NCI-H345 treated with DMSO at 0.1 percent for 48 hours (cell line): ENCODE results near the gene EDA2R.

Experiments
- DNase-seq: peaks from one replicate; lab custom pipeline; 2025; ENCODE audit not compliant: unreplicated experiment; lab: John Stamatoyannopoulos, UW

Gene EDA2R, protein sequence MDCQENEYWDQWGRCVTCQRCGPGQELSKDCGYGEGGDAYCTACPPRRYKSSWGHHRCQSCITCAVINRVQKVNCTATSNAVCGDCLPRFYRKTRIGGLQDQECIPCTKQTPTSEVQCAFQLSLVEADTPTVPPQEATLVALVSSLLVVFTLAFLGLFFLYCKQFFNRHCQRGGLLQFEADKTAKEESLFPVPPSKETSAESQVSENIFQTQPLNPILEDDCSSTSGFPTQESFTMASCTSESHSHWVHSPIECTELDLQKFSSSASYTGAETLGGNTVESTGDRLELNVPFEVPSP

DNA sequence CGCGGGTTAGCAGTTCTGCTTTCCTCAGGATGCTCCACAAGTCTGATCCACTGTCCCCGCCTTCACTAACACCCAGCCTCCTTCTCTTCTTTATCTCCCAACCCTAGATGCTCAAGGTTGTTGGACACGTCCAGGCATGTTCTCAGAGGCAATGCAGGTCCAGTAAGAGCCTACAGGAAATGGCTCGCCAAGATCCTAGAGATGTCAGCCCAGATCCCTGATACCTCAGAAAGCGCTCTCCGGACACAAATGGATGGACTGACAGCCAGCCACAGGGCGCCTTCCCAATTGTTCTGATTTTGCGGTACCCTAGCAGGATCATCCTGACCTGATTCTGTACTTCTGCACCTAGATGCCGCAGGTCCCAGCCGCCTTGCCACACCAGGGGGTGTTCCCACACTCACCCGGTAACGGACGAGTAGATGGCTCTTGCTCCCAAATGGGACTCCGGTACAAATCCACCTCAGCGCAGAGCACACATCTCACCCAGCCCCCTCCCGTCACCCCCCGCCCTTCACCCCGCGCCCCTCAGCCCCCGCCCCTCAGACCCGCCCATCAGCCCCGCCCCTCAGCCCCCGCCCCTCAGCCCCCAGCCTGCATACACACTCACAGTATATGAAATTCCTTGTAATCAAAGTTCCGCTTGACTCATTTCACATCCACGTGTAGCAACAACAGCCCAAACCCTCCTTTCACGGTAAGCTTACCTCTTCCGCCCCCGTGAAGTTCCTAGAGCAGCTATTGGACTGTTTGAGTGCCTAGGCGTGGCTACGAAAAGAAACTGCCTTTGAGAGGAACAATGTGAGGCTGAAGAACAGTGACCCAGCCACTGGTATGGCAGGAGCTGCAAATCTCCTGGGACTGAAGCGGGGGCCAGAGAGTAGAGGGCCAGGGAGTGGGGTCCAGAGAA lies at the start of gene EDA2R:
Gene EDA2R, minus strand, starts transcription at position 488 of the 910 bp plus-strand sequence. CDS start 23,058 bp downstream, outside the sequence.
- no peak for DNase-seq

DNA sequence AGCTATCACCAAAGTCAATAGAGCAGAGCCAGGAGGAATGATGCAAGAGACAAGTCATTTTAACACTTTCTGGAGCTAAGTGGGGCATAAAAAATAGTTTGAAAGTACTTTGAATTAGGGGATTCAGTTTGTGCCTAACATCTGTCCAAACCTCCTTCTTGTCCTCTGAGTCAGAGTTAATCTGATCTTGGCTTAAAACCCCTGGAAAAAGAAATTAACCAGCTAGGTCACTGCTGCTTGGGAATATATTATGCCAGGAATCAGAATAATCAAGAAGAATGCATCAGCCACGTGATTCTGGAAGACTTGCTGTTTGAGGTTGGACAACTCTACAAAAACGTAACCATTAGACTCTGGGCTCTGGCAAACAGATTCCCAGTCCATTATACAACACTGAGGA lies 45.3 kb upstream of the EDA2R start:
- no peak for DNase-seq

DNA sequence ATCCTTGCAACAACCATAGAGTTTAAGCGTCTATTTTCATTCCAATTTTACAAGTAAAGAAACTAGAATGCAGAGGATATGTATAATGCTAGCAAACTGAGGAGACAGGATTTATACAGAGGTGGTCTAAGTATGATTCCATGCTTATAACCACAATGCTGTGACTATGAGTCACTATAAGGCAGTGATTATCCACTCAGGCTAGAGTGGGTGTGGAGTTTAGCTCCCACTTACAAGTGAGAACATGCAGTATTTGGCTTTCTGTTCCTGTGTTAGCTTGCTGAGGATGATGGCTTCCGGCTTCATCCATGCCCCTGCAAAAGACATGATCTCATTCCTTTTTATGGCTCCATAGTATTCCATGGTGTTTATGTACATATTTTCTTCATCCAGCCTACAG lies 41.6 kb upstream of the EDA2R start:
- DNase-seq, result no peak

DNA sequence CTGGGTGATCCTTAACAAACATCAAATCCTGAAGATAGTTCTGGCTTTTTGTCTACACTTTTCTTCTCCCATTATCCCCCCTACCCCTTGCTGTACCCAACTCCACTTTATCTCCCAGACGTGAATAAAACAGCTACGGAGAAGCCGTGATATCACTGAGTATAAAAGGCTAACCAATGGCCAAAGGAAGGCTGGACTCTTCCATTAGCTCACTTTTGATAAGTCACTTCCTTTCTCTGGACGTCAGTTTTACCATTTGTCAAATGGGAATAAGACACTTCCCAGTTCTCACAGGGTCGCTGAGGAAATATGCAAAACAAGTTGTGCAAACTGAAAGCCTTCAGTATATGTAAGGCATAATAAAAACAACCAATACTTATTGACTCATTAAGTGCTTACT lies 38.6 kb upstream of the EDA2R start:
- no peak for DNase-seq

DNA sequence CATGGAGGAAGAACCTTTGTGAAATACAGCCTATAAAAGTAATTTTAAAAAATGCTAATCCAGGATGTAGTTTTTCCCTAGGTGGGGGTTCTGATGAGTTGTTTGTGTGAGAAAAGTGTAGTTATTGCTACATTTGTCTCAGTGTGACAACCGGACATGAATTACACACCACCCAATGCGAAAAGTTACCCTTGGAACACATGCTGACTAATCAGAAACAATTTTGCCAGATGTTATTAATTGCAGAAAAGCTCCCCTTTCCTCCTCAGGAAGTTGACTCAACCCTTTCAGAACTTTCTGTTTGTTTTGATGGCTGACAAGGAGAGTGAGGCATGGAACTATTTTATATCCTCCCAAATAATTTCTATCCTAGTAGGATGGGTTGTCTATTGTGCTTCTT lies 38.1 kb upstream of the EDA2R start:
- DNase-seq, result no peak

DNA sequence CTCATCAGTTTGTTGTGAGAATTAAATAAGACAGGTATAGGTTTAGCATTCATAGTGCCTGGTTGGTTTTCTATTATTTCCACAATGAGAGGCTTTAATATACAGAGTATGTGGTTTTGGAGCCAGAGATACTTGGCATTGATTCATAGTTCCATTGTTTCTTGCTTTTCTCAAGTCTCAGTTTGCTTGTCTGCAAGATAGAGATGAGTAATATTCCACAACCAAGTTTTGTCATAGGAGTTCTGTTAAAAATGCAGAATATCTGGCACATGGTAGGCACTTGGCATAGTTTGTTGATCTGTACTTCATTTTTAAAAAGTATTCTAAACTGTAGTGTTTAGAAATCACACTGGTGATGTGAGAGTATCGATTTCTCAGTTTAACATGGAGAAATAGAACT lies 37.5 kb upstream of the EDA2R start:
- no peak for DNase-seq

DNA sequence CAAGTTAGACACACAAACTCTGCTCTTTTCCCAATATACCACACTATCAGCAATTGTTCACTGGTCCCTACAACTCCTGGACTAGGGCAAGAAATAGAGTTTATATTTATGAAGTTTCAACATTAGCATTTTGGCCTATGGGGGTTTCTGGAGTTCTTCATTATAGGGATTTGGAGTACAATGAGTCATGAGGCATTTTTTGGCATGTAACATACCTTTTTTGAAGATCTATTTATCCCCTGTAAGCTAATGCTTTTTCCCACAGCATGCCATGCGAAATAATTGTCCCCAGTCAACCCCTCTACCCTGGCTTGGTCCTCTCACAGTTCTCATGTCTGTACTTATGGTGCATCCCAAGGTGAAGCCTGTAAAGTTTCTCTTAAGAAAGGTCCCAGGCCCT lies 36.7 kb upstream of the EDA2R start:
- no peak for DNase-seq

DNA sequence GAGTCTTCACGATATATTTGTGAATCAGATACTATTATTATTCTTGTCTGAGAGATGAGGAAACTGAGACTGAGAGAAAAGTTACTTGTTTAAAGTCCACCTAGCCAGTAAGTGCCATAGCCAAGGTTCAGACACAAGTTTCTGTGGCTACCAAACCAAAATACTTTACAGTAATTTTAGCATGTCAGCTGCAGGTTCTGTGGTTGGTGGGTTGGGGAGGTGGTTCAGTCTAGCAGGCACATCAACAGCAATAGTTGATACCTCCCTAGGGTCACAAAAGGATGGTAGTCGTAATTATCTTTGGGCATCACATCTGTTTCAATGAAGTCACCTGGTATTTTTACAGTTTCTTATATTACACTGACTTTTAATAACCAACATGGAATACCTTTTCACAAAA lies 35.6 kb upstream of the EDA2R start:
- no peak for DNase-seq

DNA sequence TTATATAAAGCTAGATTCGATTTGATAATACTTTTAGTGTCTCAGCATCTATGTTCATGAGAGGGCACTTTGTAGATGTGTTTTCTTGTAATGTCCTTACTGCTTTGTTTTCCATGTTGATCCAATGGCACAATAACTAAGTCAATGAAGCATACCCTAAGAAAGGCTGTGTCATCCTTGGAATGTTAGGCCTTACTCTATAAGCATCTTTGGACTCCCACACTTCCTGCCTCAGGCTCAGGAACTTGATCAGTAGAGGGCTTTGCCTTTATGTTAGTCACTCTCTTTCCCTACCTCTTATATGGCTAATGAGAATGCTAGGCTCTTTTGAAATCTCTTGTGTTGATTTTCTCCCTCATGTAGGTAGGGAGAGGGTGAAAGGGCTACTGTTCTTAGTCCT lies 33.2 kb upstream of the EDA2R start:
- DNase-seq, result no peak

DNA sequence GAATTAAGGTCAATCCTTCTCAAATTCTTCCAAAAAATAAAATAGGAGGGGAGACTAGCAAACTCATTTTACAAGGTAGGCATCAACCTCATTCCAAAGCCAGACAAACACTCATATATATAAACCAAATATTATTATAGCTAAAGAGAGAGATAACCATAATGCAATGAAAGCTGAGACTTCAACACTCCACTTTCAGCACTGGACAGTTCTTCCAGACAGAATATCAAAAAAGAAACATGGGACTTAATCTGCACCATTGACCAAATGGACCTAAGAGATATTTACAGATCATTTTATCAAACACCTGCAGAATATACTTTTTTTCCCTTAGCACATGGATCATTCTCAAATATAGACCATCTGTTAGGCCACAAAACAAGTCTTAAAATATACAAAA lies 15.5 kb upstream of the EDA2R start:
- DNase-seq, result no peak

DNA sequence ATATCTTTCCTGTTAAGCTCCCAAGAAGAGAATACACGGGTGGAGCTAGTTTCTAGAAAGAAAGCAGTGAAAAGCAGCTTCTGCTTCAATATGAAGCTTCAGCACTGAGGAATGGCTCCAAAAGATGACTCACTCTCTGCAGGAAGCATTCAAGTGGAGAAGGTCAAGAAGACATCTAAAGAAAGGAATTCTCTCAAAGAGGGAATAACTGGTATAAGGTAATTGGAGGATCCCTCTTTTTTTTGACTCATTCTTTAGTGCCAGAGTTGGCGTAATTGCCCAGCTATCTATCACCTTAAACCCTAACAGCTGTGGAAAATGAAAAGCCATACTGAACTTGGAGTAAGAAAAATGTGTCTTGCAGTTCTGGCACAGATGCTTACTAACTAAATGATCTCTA lies 3.5 kb downstream of the EDA2R start:
- no peak for DNase-seq

DNA sequence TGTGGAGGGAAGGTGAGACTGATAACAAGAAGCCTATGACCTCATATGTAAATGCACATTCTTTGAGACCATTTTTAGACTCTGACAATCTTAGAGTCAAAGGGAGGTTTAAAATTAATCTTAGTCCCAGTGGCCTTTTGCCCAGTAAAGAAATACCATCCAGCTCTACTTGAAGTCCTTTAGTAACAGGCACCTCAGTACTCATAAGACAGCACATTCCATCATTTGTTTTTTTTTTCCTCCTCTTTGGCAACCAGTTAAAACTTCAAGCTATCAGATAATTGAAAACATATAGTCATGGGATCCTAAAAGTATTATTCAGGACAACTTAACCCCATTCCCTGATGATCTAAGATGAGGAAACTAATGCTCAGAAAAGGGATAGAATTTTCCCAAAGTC lies 4.6 kb downstream of the EDA2R start:
- DNase-seq, result no peak

DNA sequence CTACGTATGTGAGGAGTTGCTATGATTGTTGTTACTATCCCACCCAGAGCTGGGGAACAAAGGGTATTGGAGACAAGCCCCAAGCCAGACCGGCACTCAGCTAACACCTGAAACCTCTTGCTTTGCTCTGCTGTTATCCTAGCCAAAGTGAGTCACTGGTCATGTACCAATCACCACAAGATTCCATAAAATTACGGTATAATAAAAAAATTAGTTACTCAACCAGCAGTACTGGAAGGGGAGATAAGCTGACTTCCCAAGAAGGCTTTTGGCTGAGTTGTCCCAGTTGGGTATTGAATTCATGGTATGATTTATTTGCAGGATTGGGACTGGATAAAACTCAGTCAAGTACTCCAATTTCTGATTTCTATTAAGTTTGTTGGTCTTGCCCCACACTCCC lies 5.3 kb downstream of the EDA2R start:
- DNase-seq, result no peak

DNA sequence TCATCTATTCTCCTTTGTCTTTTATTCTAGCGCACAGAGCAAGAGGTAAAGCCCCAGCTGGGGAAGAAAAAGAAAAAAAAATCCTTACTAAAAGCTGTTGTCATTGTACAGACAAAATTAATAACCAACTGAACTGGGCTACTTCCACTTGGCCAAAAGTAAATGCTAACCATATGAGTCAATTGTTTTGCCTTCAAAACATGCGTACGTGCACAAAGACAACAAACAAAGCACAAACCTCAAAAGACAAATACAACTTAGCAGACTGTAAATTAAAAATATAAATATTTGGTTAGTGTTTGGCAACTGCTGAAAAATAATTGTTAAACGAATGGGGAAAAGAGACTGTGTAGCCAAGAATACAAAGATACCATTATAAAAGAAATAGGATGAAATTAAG lies 5.9 kb downstream of the EDA2R start:
- DNase-seq, result no peak

DNA sequence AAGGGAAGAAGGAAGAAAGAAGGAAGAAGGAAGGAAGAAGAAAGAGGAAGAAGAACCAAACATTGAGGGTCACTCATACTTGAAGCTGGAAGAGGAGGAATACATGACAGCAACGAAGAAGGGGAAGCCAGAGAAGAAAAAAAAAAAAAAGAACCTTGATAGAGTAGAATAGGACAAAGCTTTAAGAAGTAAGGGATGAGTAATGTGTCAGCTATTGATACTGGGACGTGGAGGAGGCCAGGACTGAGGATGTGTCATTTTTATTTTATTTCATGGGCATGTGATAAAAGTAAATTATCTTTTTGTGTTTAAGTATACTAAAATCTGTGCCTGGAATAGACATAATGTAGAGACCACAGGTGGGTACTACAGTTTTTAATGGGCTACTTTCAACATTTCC lies 6.4 kb downstream of the EDA2R start:
- DNase-seq, result no peak

DNA sequence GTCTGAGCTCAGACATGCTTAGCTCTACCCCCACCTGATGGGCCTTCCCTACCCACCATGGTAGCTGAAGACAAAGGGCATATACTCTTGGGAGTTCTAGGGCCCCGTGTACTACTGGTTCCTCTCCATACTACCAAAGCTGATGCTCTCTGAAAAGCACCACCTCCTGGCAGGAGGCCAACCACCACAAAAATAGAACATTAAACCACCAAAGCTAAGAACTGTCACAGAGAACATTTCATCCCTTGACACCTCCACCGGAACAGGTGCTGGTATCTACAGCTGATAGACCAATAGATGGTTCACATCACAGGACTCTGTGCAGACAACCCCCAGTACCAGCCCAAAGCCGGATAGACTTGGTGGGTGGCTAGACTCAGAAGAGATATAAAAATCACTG lies 13.4 kb downstream of the EDA2R start:
- no peak for DNase-seq

DNA sequence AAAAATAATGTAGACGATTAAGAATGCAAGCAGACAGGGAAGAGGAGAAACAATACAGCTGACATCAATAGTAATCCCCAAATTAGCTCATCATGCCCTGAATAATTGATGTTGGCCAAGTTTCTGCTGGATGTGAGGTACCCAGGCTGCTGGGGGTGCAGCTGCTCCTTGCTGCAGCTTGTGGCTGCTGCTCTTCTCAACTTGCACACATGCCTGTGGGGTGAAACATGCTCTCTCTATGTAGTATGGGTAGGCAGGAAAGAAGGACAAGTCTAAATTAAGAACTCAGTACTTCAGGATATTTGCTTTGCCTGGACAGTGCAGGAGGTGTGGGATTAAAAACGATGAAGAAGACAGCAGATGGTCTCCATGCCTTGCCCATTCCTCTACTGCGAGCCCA lies 16.7 kb downstream of the EDA2R start:
- DNase-seq, result no peak

DNA sequence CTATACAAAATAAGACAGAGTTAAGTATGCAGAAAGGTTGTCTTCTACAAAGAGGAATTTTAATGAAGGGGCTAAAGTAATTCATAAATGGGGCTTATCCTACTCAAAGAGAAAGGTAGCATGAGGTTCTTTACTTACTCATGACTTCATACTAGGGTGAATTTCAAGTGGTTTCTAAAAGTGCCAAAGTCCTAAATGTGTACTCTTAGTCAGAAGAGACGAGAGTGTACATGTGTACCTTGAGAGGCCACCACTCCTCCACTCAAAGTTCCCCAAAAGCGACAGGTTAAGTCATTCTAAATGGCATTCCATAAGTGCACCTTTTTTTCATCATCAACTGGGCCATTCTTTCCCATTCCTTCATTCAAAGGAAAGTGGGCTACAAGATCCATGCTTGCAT lies 21.9 kb downstream of the EDA2R start:
- DNase-seq, result no peak

DNA sequence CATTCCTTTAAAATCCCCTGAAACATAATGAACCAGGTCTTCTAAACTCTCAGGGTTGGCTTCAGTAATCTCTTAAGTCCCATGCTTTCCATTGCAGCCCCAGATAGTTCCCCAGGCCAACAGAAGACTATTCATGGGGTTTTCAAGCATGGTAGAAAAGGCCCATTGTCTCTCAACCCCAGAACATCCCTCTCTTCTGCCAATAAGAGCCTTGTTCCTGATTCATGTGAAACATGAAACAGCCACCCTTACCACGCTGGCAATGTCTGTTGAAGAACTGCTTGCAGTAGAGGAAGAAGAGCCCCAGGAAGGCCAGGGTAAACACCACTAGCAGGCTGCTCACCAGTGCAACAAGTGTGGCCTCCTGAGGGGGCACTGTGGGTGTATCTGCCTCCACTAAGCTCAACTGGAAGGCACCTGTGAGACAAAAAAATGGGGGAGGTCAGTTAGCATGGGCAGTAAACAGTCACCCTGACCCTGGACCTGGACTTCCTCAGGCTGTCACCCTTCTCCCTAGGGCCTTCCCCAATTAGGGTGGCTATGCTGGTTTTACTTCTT lies 36.4 kb downstream of the EDA2R start:
- no peak for DNase-seq

DNA sequence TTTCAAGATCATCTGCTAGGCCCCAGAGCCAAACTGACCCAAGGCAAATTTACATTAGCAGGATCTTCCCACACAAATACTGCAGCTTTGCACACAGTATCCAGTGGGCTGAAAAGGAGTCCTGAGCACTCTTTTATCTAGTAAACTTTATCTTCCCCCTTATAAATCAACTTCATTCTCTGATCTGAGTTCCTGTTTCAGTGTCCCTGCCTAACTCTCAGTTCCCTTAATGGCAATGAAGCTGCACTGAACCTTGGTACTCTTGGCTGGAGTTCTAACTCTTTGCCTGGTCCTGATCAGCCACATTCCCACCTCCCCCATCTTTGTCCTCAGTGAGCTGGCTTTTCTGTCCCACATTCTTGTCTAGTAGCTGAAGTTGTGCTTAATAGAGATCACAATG lies 37.4 kb downstream of the EDA2R start:
- no peak for DNase-seq

DNA sequence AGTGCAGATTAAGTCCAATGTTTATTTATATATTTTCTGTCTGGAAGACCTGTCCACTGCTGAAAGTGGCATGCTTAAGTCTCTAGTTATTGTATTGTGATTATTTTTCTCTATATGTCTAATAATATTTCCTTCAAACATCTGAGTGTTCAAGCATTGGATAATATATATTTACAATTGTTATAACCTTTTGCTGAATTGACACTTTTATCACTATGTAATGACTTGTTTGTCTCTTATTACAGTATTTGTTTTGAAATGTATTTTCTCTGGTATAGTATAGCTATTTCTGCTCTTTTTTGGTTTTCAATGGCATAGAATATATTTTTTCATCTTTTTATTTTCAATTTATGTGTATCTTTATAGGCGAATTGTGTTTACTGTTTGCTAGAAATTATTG lies 59.7 kb downstream of the EDA2R start:
- no peak for DNase-seq

DNA sequence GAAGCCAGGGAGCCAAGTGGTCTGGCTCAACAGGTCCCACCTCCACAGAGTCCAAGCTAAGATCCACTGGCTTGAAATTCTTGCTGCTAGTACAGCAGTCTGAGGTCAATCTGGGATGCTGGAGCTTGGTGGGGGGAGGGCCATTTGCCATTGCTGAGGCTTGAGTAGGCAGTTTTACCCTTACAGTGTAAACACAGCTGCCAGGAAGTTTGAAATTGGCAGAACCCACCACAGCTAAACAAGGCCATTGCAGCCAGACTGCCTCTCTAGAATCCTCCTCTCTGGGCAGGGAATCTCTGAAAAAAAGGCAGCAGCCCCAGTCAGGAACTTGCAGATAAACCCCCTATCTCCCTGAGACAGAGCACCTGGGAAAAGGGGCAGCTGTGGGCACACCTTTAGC lies 84.9 kb downstream of the EDA2R start:
- DNase-seq, result no peak
